HG03280 (cell line): Measurements from ENCODE around the gene STPG3.

Experiments used
- ATAC-seq: cut with Tn5 transposase; IDR thresholded peaks from one replicate; pipeline ENCODE4 v1.9.1; 2021; ENCODE audit warnings: mild to moderate bottlenecking, moderate library complexity; ENCODE audit not compliant: unreplicated experiment

Gene STPG3

GRCh38 chr9:137278061-137278701 is 27.1 kb downstream of the STPG3 start:
- no peak for ATAC-seq

- ATAC-seq, result no peak
These were observed 27.9 kb downstream of the STPG3 start for GRCh38 chr9:137278721-137279711.

DNA sequence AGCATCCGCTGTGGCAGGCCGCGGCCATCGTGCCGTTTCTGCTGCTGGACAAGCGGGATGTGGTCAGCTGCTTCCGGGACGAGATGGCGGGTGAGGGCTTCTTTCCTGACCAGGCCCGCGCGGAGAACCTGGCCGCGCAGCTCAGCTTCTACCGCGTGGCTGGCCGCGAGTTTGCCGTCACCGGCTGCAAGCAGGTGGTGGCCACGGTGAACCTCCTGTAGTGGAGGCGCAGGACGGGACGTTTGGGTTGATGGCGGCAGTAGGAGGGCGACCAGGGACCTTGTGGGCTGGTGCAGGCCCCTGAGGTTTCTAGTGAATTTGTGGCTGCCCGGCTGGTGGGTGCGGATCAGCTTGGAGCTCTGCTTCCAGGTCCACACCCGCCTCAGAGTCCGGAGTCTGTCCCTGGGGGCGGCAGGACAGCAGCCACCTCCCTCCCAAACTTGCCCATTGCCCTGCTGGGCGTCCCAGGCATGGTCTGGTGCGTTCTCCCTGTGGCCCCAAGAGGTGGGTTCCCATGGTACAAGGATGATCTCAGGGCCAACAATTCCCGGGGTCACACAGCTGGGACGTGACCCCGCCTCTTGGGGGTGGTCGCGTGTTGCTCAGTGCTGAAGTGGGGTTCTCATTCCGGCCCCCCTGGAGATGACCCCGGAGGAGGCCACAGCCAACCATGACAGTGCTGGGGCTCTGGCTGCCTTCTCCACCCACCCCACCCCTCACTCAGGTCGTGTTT is 28.8 kb downstream of the STPG3 start:
- no peak for ATAC-seq

GRCh38 chr9:137280474-137281344 is 29.6 kb downstream of the STPG3 start:
- no peak for ATAC-seq

DNA sequence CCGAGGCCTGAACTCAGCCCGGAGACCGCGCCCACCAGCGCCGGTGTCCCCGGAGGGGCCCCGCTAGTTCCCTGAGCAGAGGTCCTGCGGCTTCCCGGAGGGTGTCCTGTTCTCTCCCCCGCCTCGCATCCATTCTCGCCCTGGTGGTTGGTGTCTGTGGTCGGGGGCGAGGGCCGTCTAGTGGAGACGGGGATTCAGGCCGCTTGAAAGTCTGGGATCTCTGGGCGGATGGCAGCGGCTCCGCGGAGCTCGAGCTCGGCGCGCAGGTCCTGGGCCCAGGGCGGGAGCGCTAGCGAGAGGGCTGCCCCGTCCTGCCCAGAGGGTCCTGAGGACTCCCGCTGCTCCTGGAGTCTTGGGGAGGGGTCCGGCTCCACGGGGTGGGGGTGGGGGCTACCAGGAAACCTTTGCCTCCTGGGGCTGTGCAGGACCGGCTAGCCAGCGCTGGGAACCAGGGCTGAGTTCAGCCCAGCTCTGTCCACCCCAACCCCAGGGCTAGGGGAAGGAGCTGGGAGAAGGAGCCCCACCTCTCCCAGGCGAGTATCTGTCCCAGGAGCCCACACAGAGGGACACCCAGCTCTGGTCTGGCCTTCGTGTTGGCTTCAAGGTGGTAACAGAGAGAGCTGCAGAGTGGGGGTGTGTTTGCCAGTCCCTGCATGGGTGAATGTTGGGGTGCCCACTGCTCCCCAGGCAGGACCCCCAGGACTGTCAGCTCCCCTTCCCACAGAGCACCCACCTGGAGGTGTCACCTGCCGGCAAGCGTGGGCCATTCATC is 30.4 kb downstream of the STPG3 start:
- ATAC-seq, result no peak

- ATAC-seq, result no peak
These were observed 35.9 kb downstream of the STPG3 start for GRCh38 chr9:137286975-137287383.

DNA sequence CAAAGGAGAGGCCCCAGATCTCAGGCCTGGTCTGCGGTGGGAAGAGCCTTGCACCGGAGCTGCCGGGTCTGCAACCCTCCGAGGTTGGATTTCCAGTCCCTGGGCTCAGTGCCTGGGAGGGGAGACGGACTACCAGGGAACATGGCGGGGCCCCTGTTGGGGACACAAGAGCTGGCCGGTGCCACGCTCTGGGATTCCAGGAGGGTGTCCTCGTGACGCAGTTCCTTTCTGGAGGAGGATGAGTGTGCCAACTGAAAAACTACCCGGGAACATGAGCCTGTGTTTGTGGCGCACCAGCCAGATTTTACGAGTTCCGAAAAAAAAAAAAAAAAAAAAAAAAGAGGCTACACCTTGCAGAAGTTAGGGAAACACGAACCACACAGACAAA is 42.0 kb downstream of the STPG3 start:
- no peak for ATAC-seq

DNA sequence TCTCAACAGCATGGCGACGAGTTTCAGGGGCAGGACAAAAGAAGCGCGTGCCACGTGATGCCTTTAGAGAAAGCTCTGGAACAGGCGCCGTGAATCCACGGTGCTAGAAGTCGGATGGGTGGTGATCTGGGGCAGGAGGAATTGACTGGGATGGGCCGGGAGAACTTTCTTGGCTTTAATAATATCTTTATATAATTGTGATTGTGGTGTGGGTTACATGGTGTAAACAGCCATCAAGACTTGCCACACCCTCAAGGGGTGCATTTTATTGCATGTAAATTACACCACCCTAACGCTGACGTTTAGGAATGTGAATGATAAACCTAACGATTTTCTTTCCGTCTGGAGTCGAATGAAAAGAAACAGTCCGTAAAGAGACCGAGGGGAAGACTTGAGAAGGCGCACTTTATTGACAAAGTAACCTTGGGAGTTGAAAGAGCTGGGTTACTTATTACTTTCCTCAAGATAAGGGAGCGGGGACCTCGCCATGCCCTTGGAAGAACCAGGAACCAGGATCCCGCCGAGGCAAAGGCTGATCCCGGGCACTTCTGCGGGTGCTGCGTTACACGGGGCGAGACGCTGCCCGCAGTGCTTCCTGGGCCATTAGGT is 42.5 kb downstream of the STPG3 start:
- ATAC-seq, result no peak

- ATAC-seq, result no peak
These were observed 43.1 kb downstream of the STPG3 start for GRCh38 chr9:137294091-137294680.

- no peak for ATAC-seq
These were observed 43.7 kb downstream of the STPG3 start for GRCh38 chr9:137294681-137295237.

GRCh38 chr9:137295238-137295811 is 44.2 kb downstream of the STPG3 start:
- no peak for ATAC-seq

GRCh38 chr9:137295849-137296669 is 45.0 kb downstream of the STPG3 start:
- no peak for ATAC-seq

GRCh38 chr9:137296670-137297664 is 45.9 kb downstream of the STPG3 start:
- no peak for ATAC-seq

GRCh38 chr9:137297966-137298365 is 46.9 kb downstream of the STPG3 start:
- ATAC-seq, result no peak

DNA sequence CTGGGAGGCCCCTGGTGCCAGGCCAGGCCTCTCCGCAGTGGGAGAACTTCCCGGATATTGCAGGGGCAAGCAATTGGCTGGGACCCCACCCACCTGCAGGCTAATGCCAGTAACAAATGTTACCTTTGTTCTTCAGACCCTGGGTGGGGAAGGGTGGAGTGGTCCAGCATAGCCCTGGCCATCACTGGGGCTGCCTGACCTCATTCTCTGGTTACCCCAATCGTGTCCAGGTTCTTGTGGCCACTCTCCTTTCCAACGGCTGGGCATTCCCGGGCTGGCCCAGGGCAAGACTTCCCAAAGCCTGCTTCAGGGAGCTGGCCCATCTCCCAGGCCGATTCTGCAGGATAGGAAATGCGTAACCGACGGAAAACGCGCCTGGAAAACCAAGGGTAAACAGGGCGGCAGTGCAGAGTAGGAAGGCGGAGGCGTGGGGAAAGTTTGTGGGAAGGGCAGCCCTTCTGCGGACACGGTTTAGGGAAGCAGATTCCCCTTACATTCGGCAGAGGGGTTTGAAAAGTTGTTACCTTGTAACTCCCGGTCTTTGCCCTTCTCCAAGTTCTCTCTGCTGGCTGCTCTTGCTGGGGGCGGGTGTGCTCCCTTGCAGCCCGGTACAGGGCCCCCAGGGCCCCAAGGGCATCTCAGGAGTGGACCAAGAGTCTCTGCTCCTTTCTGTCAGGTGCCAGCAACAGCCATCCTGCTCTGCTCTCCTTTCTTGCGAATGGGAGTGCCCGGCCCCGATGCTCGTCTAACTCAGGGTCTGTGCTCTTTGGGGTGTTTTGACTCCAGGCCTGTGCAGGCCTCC is 47.5 kb downstream of the STPG3 start:
- ATAC-seq, result no peak
